Measurements from ENCODE around the gene DISC1.

Gene DISC1

DNA sequence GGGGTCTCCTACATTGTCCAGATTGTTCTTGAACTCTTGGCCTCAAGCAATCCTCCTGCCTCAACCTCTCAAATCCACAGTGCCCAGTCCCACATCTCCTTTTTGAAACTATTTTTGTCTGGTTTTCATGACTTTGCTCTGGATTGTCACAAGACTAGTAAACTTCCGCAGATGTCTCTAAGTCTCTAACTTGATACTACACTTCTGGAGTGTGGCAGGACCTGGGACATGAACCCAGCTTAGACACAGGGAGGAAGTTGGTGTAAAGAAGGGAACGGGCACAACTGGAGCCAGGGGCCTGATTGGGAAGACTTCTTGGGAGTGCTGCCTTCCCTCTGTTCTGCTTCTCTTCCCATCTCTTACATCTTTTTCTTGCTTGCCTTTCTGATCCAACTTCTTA lies 16.2 kb upstream of the DISC1 start:
- H3K9me3 ChIP-seq (ENCODE audit: insufficient read depth, low read length): 0 out of 2 replicates have a peak, but pooled peaks cover 7% of the 10 kb centered on the region
- TF ChIP-seq EZH2phosphoT487 (conservative IDR thresholded peaks at IDR 0.05; ENCODE audit: low read length): no peak
- TF ChIP-seq, protein P1, sequence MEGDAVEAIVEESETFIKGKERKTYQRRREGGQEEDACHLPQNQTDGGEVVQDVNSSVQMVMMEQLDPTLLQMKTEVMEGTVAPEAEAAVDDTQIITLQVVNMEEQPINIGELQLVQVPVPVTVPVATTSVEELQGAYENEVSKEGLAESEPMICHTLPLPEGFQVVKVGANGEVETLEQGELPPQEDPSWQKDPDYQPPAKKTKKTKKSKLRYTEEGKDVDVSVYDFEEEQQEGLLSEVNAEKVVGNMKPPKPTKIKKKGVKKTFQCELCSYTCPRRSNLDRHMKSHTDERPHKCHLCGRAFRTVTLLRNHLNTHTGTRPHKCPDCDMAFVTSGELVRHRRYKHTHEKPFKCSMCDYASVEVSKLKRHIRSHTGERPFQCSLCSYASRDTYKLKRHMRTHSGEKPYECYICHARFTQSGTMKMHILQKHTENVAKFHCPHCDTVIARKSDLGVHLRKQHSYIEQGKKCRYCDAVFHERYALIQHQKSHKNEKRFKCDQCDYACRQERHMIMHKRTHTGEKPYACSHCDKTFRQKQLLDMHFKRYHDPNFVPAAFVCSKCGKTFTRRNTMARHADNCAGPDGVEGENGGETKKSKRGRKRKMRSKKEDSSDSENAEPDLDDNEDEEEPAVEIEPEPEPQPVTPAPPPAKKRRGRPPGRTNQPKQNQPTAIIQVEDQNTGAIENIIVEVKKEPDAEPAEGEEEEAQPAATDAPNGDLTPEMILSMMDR (IDR thresholded peaks at IDR 0.05; ENCODE audit: insufficient read depth, low read length, poor library complexity, severe bottlenecking): no peak
- no peaks in the 10 kb centered on the region for H3F3A ChIP-seq (ENCODE audit: insufficient read depth)
- no peak overlapping the region for H3K4me2 ChIP-seq (ENCODE audit: low read depth, low read length, poor library complexity, severe bottlenecking)
- H3K9ac ChIP-seq (ENCODE audit: low read length): no peak overlapping the region
- no peaks in the 10 kb centered on the region for H4K20me1 ChIP-seq (ENCODE audit: low read depth, low read length)
- no peaks in the 10 kb centered on the region for H3K27me3 ChIP-seq (ENCODE audit: low read length)
- H3K4me3 ChIP-seq (ENCODE audit: insufficient read depth, low read length, poor library complexity, severe bottlenecking): no peak overlapping the region
- H3K27ac ChIP-seq (ENCODE audit: low read depth, low read length): no peak overlapping the region
- H3K36me3 ChIP-seq (ENCODE audit: low read length): no peaks in the 10 kb centered on the region
- H3K79me2 ChIP-seq (ENCODE audit: insufficient read depth, low read length): no peaks in the 10 kb centered on the region
- no peak overlapping the region for H2AFZ ChIP-seq (ENCODE audit: low read depth, low read length, severe bottlenecking)
- no peaks in the 10 kb centered on the region for H3K9me2 ChIP-seq (replicated peaks; ENCODE audit: insufficient read depth, low read length)

DNA sequence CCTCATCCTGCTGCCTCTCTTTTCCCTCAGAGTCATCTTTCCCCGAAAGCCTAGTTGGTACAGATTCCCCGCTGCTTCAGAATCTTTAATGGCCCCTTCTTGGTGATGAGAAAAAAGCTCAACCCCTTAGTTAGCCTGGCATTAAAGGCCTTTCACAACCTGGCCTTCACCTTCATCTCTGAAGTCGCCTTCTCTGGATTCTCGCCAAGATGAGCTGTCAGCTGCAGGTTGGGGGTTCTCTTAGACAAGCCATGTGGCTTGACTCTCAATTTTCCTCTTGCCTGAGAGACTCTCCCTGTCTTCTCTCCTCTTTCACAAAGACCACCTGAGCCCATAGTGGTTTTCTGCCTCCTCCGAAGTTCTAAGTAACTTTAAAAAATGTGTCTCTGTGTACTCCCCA lies 15.5 kb upstream of the DISC1 start:
- no peaks in the 10 kb centered on the region for H3K36me3 ChIP-seq (ENCODE audit: low read length)
- TF ChIP-seq EZH2phosphoT487 (conservative IDR thresholded peaks at IDR 0.05; ENCODE audit: low read length): no peak
- TF ChIP-seq, protein P1 (IDR thresholded peaks at IDR 0.05; ENCODE audit: insufficient read depth, low read length, poor library complexity, severe bottlenecking): no peak
- 0 out of 2 replicates have a peak, but pooled peaks cover 7% of the 10 kb centered on the region for H3K9me3 ChIP-seq (ENCODE audit: insufficient read depth, low read length)
- H3K27ac ChIP-seq (ENCODE audit: low read depth, low read length): no peak overlapping the region
- H3K27me3 ChIP-seq (ENCODE audit: low read length): no peaks in the 10 kb centered on the region
- no peaks in the 10 kb centered on the region for H3K79me2 ChIP-seq (ENCODE audit: insufficient read depth, low read length)
- no peaks in the 10 kb centered on the region for H3K9me2 ChIP-seq (replicated peaks; ENCODE audit: insufficient read depth, low read length)
- no peaks in the 10 kb centered on the region for H4K20me1 ChIP-seq (ENCODE audit: low read depth, low read length)
- H3F3A ChIP-seq (ENCODE audit: insufficient read depth): no peaks in the 10 kb centered on the region
- no peak overlapping the region for H3K4me3 ChIP-seq (ENCODE audit: insufficient read depth, low read length, poor library complexity, severe bottlenecking)
- H2AFZ ChIP-seq (ENCODE audit: low read depth, low read length, severe bottlenecking): no peak overlapping the region
- H3K9ac ChIP-seq (ENCODE audit: low read length): no peak overlapping the region
- no peak overlapping the region for H3K4me2 ChIP-seq (ENCODE audit: low read depth, low read length, poor library complexity, severe bottlenecking)

DNA sequence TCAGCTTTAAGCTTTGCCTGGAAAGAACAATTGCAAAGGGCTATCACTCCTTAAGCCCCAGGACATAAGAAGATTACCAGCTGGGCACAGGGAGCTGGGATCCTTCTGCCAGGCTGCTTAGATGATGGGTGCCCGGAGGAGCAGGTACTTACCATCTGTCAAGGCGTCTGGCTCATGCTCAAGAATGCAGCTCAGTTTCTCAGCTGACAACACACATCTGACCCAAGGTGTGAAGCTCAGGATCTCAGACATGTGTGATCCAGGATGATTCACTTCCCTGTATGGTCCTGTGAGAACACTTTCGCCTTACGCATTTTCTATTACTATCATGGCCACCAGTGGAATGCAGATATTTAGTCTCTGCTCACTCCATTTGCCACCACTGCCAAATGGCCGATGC lies 14.7 kb upstream of the DISC1 start:
- 0 out of 2 replicates have a peak, but pooled peaks cover 7% of the 10 kb centered on the region for H3K9me3 ChIP-seq (ENCODE audit: insufficient read depth, low read length)
- no peak overlapping the region for H3K4me2 ChIP-seq (ENCODE audit: low read depth, low read length, poor library complexity, severe bottlenecking)
- no peak overlapping the region for H3K27ac ChIP-seq (ENCODE audit: low read depth, low read length)
- H3K9ac ChIP-seq (ENCODE audit: low read length): no peak overlapping the region
- no peaks in the 10 kb centered on the region for H3K79me2 ChIP-seq (ENCODE audit: insufficient read depth, low read length)
- no peaks in the 10 kb centered on the region for H3K9me2 ChIP-seq (replicated peaks; ENCODE audit: insufficient read depth, low read length)
- H2AFZ ChIP-seq (ENCODE audit: low read depth, low read length, severe bottlenecking): no peak overlapping the region
- TF ChIP-seq, protein P1 (IDR thresholded peaks at IDR 0.05; ENCODE audit: insufficient read depth, low read length, poor library complexity, severe bottlenecking): no peak
- TF ChIP-seq EZH2phosphoT487 (conservative IDR thresholded peaks at IDR 0.05; ENCODE audit: low read length): no peak
- no peaks in the 10 kb centered on the region for H4K20me1 ChIP-seq (ENCODE audit: low read depth, low read length)
- no peak overlapping the region for H3K4me3 ChIP-seq (ENCODE audit: insufficient read depth, low read length, poor library complexity, severe bottlenecking)
- H3F3A ChIP-seq (ENCODE audit: insufficient read depth): no peaks in the 10 kb centered on the region
- no peaks in the 10 kb centered on the region for H3K27me3 ChIP-seq (ENCODE audit: low read length)
- H3K36me3 ChIP-seq (ENCODE audit: low read length): no peaks in the 10 kb centered on the region
